MM.1S (cell line): ENCODE data around the gene VEPH1.

ENCODE experiments used
- CTCF ChIP-seq: fragments of 300-600 bp; sonication (generic); IDR thresholded peaks from 2 replicates; pipeline ENCODE4 v1.5.1; 2016; ENCODE audit warnings: antibody characterized with exemption, low read length, mixed read lengths
- EZH2 ChIP-seq: fragments of 300-600 bp; sonication (generic); optimal IDR thresholded peaks from 2 replicates; pipeline ENCODE3; 2017; ENCODE audit warnings: low read depth, mild to moderate bottlenecking, antibody characterized with exemption, low read length, mixed read lengths

GRCh38 chr3:157518881-157519280 is 15.7 kb upstream of the VEPH1 start:
- no peak for TF ChIP-seq CTCF
- no peak for TF ChIP-seq EZH2
